GM18873 (cell line): ENCODE results near the gene DYNC1LI1.
"Not testable (repeated sequence)": the region's sequence is repeated elsewhere in the genome, so short reads cannot be mapped to it uniquely, and the experiment has no call there.

Experiments used
- ATAC-seq: cut with Tn5 transposase; IDR thresholded peaks from one replicate; pipeline ENCODE4 v1.9.1; 2021; ENCODE audit warnings: mild to moderate bottlenecking, moderate library complexity, moderate number of reproducible peaks; ENCODE audit not compliant: unreplicated experiment, low FRiP score

The DYNC1LI1 gene

DNA sequence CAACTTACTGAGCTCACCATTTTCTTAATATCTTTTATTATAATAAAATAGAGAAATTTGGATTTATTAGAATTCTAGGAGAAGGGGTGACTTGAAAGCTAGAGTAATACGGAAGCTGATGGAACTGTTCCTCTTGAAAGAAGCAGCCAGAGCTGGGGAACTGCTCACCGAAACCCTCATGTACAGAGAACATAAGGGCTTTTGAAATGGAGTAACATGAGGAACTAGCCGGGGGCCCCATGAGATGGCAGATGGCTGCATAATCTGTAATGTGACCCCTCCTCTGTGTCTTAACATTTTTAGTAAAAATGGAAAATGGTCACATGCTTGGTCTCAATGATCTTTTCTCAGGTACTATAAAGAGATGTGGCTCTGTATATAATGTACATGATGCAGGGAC, 15.7 kb upstream of the DYNC1LI1 start:
- no peak for ATAC-seq

DNA sequence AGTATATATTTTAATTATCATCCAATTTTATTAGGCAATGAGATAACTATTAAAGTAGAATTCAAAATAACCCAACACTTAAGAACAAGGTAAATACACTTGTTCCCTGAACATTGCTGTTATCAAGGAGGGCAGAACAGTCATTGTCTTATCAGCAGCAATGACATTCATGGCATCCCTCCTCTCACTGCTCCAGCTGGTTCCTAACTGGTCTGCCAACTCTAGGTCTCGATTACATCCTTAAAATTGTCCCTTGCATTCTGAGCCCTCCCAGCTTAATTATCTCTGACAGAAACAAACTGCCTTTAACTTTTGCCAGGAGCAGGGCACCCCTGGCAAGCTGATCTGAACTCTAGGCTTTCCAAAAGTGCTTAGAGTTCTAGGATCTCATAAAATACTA, 14.0 kb upstream of the DYNC1LI1 start:
- ATAC-seq: no peak

DNA sequence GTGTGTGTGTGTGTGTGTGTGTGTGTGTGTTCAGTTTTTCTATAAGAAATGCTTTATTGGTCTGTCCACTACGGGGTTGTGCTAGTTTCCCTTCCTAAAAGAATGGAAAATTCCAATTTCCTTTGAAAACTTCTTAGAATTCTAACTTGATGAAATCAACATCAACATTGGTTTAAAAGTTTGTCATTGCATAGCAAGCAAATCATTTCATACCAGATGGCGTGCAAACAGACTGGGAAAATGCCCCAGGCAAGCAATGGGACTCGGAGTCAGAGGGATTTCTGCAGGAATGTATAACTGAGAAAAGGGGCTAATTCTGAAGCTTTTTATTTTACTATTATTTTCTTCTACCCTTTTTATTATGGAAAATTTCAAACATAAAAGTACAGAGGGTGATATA, 13.1 kb upstream of the DYNC1LI1 start:
- no peak for ATAC-seq

DNA sequence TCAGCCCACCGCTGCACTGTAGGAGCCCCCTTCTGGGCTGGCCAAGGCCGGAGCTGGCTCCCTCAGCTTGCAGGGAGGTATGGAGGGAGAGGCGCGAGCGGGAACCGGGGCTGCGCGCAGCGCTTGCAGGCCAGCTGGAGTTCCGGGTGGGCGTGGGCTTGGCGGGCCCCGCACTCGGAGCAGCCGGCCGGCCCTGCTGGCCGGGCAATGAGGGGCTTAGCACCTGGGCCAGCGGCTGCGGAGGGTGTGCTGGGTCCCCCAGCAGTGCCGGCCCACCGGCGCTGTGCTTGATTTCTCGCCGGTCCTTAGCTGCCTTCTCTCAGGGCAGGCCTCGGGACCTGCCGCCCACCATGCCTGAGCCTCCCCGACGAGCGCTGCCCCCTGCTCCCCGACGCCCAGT, 8.0 kb upstream of the DYNC1LI1 start:
- not testable (repeated sequence) for ATAC-seq

DNA sequence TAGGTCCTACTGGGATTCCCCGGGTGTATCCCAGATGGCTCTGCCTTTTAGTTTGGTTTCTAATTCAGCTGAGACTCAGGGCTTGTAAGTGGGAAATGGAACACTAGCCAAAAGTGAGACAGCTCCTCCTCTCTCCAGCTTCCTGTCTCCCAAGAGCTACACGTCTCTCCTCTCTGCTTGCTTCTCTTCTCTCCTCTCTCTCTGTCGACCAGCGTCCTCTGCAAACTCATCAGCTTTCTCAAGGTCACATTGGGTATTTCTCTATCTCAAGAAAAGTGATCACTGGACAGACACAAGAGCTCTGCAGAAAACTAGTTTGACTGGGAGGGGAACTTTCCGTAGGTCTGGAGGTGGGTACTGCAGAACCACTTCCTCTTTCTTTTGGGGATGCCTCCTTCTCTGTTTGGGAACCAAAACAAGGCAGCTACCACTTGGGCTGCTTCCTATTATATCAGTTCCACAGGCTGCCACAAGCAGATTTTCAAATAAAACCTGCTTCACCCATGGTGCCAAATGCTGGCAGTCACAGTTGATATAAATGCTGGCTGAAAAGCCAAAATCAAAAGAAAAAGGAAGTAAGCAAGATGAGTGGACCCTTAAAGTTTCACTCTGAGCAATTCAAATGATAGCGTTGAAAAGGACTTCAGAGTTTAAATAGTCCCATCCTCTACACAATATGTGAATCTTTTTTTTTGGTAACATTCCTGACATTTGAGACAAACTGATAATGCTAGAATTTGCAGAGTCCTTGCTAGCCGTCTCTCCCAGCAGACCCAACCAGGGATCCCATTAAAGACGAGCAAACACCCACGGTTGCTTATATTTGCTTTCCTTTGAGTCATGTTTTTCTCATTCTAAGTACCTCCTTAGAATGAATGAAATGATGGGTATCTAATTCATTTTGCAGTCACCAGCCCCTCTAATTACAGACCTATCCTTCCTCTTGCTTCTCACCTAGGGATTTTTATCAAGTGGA, 7.2 kb upstream of the DYNC1LI1 start:
- peak; percentile 93 for ATAC-seq

DNA sequence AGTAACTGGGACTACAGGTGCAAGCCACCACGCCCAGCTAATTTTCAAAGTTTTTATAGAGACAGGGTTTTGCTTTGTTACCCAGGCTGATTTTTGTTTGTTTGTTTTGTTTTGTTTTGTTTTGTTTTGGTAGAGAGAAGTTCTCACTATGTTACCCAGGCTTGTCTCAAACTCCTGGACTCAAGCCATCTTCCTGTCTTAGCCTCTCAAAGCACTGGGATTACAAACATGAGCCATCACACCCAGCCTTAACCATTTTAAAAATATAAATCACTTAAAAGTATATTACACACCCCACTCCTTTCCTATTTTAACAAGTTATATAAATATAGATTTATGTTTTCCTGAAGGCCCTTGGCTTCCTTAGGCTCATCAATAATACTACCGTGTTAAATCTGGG, 6.5 kb upstream of the DYNC1LI1 start:
- ATAC-seq: no peak

DNA sequence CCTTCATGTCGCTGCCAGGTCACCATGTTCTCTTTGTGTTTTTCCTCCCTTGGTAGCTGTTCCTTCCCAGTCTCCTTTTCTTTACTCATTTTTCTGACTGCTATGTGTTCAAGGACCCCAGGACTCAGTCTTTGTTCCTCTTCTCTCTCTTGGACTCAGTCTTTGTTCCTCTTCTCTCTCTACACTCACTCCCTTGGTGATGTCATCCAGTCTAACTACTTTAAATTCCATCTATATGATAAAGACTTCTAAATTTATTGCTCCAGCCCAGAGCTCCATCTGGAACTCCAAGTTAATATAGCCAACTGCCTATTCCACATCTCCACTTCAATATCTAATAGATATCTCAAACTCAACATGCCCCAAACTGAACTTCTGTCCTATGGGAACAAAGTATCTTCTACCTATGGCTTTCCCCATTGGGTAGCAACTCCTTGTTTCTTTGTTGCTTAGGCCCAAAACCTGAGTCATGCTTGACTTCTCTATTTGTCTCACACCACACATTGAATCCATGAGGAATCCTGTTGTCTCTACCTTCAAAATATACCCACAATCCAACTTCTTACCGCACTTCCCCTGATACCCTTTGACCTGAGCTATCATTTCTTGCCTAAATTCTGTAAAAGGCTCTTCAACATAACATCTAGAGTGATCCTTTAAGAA, 4.9 kb upstream of the DYNC1LI1 start:
- ATAC-seq: no peak

DNA sequence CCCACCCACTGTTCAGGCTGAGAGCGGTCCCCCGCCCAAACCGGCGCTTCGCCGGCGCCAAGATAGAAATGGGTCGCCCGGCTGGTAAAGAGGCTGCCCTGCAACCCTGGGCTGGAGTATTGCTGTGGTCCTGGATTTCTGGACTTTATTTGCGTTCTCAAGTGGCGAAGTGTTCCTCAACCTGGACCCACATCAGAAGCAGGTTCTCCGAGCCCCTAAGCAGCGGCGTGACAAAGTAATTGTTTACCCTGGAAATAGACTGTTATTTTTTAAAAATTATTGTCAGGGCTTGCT, 481 bp upstream of the DYNC1LI1 start:
- no peak for ATAC-seq

DNA sequence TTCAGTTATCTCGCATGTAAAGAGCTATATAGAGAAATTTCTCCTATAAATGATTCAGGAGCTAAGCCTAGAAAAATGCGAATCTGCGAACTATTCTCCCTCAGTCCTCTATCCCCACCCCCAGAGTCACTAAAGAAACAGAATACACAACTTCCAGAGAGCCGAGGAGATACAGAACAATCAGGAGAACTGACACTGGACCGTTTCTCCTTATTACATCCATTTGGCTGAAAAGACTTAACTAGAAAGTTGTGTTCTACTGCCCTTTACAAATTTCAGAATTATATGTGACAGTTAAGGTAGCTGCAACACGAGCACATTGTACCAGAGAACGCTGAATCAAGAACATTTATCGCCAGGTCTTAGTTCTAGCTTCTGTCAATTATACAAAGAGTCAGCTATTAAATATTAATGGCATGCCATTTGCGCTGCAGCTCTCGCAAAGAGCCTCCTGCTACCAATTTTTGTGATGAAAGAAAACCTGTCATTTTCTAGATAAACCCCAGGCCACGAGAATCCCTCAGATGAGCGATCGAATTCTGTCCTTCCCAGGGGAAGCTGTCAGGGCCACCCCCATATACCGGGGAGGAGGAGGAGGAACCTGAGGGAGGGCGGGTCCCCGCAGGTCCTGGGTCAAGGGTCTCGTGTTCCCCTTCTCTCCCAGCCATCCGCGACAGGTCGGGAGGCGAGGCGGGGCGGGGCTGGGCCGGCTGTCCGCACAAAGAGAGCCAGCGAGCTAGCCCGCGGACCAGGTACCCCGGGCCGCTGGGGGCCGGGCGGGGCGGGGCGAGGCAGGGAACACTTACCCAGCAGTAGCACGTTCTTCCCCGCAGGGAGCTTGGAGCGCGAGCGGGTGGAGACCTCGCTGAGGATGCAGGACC, 878 bp downstream of the DYNC1LI1 start:
- ATAC-seq: peak; percentile 40

DNA sequence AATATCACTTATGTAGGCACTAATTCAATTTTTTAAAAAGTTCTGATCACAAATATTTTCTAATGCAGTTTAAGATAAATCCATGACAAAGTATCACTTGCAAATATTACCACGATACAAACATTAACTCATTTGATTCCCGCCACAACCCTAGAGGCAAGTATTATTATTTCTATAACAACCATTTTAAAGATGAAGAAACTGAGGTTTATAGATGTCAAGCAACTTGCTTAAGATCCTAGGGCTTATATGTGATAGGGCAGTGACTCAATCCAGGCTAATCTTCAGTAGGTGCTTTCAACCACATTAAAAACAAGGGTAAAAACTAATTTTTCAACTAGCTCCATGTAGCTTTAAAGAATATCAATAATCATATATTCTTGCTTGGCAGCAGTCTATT, 1.7 kb downstream of the DYNC1LI1 start:
- ATAC-seq: no peak

DNA sequence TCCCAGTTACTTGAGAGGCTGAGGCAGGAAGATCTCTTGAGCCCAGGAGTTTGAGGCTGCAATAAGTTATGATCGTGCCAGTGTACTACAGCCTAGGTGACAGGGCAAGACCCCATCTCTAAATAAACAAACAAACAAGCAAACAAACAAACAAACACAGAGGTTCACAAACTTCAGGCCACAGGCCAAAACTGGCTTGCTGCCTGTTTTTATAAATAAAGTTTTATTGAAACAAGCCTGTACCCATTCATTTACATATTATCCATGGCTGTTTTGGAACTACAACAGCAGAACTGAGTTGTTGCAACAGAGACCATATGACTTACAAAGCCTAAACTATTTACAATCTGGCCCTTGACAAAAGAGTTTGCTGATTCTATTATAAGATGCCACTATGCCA, 6.5 kb downstream of the DYNC1LI1 start:
- no peak for ATAC-seq

DNA sequence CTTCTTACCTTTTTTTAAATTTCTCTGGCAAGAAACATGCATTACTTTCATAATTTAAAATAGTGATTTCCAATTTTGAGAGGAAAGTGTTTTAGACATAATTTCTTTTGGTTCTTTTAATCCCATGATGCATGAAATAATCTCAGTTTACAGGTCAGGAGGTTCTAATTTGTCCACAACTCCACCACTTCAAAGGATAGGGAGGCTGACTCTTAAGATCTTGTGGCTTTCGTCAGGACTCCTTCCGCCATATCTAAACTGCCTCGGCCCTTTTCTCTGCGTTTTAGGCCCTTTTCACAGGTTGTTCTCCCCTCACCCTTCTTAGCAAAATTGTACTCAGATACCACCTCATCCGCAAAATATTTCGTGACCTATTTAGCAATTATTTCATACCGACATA, 8.0 kb downstream of the DYNC1LI1 start:
- ATAC-seq: no peak

DNA sequence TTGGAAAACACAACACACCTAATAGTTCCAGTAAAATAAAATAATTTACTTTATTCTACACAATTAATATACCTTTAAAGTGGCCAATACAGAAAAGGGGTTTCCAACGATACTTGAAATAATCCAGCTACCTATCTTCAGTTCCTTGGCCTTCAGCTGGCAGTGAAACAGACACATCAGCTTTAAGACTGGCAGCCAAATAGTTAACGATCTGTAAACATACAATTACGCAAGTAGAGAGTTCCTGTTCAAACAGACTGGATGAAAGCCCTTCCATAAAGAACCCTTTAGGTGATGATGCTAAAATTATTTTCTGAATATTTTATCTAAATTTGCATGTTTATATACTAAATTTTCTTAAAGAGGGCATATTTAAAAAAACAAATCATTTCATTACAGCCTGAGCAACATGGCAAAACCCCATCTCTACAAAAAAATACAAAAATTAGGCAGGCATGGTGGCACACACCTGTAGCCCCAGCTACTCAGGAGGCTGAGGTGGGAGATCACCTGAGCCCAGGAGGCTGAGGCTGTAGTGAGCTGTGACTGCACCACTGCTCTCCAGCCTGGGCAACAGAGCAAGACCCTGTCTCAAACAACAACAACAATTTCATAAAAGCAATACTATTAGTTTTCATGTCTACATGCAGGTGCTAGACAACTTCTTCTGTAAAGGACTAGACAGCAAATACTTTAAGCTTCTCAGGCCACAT, 12.9 kb downstream of the DYNC1LI1 start:
- no peak for ATAC-seq

DNA sequence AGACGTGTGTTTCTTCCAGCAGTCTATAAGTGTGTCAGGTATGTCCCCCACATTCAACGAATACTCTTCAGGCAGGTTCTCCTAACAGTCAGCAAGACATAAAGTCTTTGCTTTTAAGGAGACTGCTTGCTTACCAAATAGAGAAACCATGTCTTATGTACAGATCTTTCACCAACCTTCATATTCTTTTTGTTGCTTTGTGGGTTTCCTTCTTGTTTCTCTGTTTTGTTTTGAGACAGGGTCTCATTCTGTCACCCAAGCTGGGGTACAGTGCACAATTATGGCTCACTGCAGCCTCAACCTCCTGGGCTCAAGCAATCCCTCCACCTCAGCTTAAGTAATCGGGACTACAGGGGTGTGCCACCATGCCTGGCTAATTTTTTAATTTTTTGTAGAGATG, 14.3 kb downstream of the DYNC1LI1 start:
- ATAC-seq: no peak

DNA sequence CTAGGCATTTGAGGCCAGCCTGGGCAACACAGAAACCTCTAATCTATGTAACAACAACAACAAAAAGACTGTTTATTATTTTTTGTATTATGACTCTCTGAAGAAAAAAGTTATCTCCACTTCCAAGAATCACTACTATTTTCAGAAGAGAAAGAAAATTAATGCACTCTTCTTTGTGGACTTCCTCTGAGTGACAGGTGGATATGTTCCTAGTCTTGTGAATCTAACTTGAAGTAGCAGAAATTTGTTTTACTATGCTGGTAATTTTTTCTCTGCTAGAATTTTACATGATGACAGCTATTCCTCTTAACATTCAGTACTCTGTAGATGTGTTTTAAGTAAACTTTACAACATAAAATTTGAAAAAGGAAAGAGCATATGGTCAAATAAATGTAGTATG, 16.7 kb downstream of the DYNC1LI1 start:
- ATAC-seq: no peak

DNA sequence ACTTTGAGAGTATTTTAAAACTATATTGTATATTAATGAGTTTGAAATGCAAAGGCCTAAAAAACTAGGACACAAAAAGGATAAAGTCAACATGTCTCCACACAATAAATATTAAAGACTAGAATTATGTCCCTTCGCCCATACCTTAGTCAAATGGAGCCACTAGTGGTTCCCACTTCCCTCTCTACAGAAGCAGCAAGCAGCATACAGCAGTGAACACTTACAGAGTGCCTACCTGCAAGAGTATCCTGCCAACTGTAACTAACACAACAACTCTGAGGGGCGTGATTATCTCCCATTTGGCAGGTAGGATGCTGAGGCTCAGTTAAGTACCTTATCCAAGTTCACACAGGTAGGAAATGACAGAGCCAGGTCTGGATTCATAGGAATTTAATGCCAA, 17.2 kb downstream of the DYNC1LI1 start:
- no peak for ATAC-seq

DNA sequence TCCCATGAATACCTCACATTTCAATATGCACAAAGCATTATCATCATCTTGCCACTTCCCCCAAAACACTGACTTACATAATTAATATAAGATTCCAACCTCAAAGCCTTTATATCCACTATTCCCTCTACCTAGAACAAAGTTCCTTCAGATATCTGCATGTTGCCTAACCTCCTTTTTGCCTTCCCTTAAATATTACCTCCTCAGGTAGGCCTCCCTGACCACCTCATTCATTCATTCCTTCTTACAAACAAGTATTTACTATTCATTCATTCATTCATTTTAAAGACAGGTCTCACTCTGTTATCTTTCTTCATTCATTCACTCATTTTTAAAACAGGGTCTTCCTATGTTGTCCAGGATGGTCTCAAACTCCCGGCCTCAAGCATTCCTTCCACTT, 18.6 kb downstream of the DYNC1LI1 start:
- ATAC-seq: no peak

DNA sequence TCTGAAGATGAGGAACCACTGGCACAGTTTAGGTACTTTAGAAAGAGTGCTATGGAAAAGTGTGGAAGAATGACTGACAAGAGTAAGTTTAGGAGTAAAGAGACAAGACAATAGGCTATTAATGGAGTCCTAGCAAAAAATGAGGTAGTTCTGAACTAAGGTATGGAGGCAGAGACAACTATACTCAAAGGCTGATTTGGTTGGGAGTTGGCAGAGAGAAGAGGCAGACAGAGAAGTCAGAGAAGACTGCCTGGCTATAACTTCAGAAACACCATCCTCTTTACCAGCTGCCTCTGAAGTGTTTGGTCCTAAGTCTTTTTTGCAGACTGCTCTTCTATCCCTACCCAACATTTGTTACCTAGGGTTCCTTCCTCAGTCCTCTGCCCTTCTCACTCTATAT, 19.2 kb downstream of the DYNC1LI1 start:
- ATAC-seq: no peak

DNA sequence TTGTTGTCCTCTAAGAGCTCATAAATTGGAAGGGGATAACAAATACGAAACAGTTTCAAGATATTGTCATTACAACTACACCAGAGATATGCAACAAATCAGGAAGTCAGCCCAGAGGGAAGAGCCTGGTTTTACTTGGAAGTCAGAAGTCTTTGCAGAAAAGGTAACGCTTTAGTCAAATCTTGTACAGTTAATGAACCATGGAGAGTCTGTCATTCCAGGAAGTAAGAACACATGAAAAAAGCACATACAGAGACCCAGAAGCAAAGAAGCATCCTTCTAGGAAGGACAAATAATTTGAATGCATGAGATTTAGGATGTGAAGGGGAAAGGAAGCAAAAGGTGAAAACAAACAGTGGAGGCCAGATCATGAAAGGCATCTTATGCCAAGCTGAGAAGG, 19.6 kb downstream of the DYNC1LI1 start:
- no peak for ATAC-seq

DNA sequence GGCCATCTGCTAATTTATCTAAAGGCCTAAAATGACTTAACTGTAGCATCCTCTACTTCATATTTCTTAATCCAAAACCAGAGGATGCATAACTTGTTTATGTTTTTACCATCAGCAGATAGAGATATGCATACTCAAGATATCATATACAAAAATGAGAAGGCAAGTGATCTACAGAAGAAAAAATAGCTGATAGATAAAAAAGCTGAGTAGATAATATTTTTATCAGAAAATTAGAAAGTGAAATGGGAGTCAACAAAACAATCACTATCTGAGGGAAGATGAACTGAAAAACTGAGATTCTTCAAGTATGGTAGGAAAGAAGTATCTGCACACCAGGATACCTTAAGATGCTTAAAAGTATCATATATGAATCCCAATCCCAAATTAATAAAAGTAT, 25.4 kb downstream of the DYNC1LI1 start:
- ATAC-seq: no peak

DNA sequence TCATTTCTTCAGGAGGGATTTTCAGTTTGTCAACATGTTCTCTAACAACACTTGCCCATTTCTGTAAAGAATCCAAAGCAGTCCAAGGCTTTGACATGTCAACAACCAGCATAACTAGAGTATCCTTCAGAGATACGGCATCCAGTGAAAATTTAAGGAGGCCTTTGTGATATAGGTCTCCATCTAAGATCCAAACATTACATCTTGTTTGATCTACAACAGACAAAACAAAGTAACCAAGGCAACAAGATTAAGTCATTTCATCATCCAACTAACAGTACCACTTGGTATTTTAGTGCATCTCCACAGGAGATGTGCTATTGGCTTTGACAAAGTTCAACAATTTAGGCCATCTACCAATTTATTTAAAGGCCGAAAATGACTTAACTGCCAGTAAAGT, 25.8 kb downstream of the DYNC1LI1 start:
- ATAC-seq: no peak
